H7 (cell line): ENCODE data around the gene HLF. TPM values are rescaled to one million over a fixed set of nuclear protein-coding genes. Genes with fewer than 3 reads are reported as not detected.

Source experiments
- DNase-seq: peaks from one replicate; pipeline ENCODE4 v3.0.0; 2012
- H3K27me3 ChIP-seq: 2 replicates; pipeline ENCODE4 v1.6.0; 2011; ENCODE audit warnings: mild to moderate bottlenecking, low read length; ENCODE audit not compliant: control insufficient read depth, insufficient read depth
- H3K36me3 ChIP-seq: replicated peaks from 2 replicates; pipeline ENCODE4 v1.5.1; 2011; ENCODE audit warnings: low read length; ENCODE audit not compliant: control insufficient read depth, insufficient read depth
- H3K4me3 ChIP-seq: 2 replicates; pipeline ENCODE4 v1.5.1; 2011; ENCODE audit warnings: low read depth, mild to moderate bottlenecking, control low read depth, low read length, moderate library complexity; ENCODE audit not compliant: insufficient read depth
- total RNA-seq: library from RNA; depleted of rRNA; stranded (reverse); fragments of >200 nt; shearing (Covaris generic); gene quantifications from 2 replicates; pipeline ENCODE4 v1.2.3, GENCODE V29; 2014; rRNA removed

The HLF gene, protein sequence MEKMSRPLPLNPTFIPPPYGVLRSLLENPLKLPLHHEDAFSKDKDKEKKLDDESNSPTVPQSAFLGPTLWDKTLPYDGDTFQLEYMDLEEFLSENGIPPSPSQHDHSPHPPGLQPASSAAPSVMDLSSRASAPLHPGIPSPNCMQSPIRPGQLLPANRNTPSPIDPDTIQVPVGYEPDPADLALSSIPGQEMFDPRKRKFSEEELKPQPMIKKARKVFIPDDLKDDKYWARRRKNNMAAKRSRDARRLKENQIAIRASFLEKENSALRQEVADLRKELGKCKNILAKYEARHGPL
- total RNA-seq: 0.22 and 0.55 TPM in 2 replicates

GRCh38 chr17:55264645-55265298 is at the start of gene HLF:
HLF (plus strand) TSS chr17:55264960; CDS start chr17:55265485, 525 bp downstream.
- Histone ChIP-seq H3K4me3 (peak within 1 kb of the TSS; percentile 35), H3K36me3 (no peaks in the 10 kb centered on the region), H3K27me3 (peaks cover 65% of the 10 kb centered on the region)
- DNase-seq: peak; percentile 94

GRCh38 chr17:55215711-55216110 is 49.0 kb upstream of the HLF start:
- Histone ChIP-seq H3K4me3 (no peak overlapping the region), H3K27me3 (no peaks in the 10 kb centered on the region), H3K36me3 (no peaks in the 10 kb centered on the region)
- DNase-seq: no peak

- DNase-seq: no peak
- Histone ChIP-seq H3K4me3 (no peak overlapping the region), H3K36me3 (no peaks in the 10 kb centered on the region), H3K27me3 (no peaks in the 10 kb centered on the region)
These were observed 47.9 kb upstream of the HLF start for GRCh38 chr17:55216888-55217287.

DNA sequence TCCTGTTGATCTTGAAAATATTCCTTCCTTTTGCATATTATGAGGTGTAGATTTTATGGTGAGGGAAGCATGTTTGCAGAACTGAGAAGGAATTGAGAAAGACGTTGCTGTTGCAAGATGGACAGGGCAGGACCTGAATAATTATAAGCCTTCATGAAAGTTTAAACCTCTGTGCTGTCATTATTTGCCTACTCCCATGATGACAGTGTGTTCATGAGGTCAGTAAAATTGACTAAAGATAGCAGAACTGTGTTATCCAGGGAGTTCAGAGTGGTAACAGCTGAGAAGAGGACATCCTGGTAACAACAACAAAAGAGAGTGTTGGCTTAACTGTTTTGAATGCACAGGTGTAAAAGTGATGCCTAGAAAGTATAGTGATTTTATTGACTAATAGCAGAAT is 45.3 kb upstream of the HLF start:
- no peak for DNase-seq
- Histone ChIP-seq H3K36me3 (no peaks in the 10 kb centered on the region), H3K4me3 (no peak overlapping the region), H3K27me3 (no peaks in the 10 kb centered on the region)

- DNase-seq: no peak
These were observed 44.8 kb upstream of the HLF start for GRCh38 chr17:55219934-55220333.

DNA sequence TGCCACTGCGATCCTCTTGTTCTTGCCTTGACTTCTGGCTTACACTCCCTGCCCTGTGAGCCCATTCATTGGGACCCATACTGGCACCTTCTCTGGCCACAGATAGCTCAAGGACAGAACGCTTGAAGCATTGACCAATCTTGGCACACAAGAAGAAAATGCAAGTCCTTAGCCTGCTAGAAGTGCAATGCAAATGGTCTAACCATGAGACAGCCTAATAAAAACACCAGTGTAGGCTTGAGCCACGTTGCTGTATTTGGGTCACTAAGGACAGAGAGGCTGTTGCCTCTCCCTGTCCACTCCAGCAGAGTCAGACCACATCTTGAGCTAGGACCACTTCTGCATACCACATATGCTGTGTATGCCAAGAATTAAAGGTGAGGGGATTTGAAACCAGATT is 41.2 kb upstream of the HLF start:
- Histone ChIP-seq H3K27me3 (no peaks in the 10 kb centered on the region), H3K36me3 (no peaks in the 10 kb centered on the region), H3K4me3 (no peak overlapping the region)
- no peak for DNase-seq

More at GRCh38 chr17:55219934-55220333, 44.8 kb upstream of the HLF start:
- Histone ChIP-seq H3K36me3 (no peaks in the 10 kb centered on the region), H3K27me3 (no peaks in the 10 kb centered on the region), H3K4me3 (no peak overlapping the region)

- no peaks in the 10 kb centered on the region for H3K36me3 ChIP-seq
- no peaks in the 10 kb centered on the region for H3K27me3 ChIP-seq
- no peak overlapping the region for H3K4me3 ChIP-seq
- DNase-seq: no peak
These were observed 40.0 kb upstream of the HLF start for GRCh38 chr17:55224746-55225145.

DNA sequence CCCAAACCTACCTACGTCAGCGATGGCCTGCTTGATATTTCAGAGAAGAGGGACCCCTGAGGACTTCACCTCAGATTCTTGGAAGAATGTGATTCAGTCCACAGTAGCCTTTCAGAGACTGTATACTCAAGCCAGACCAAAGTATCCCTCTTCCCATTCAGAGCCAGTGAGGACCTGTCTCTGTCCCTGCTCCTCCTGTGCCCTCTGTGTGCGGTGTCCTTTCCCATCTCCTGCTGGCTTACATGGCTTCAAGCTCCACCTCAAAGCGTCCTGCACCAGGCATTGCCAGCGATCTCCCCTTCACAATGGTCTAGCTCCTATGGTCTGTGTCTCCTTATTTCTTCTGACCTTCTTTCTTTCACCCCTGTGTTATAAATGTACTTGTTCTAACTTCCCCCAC is 39.5 kb upstream of the HLF start:
- no peak for DNase-seq
- no peaks in the 10 kb centered on the region for H3K36me3 ChIP-seq
- no peak overlapping the region for H3K4me3 ChIP-seq
- no peaks in the 10 kb centered on the region for H3K27me3 ChIP-seq

DNA sequence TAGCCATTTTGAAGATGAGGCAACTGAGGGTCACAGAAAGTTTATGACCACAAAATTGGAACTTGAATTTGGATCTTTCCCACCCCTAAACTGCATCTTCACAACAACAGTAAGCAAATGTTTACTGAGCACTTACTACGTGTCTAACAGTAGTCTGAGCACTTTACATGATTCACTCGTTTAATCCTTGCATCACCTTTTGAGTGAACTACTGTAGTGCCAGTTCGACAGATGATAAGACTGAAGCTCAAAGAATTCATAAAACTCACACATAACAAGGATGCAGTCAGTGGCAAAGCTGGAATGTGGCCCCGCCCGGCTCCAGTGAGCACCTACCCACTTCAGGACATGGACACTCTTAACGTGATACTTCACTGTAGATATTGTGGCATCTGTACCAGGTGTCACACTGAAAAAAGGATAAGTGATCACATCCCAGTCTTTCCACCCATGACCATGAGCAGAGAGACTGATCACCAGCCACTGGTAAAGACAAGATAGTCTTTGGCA is 36.0 kb upstream of the HLF start:
- DNase-seq: no peak
- Histone ChIP-seq H3K27me3 (no peaks in the 10 kb centered on the region), H3K36me3 (no peaks in the 10 kb centered on the region), H3K4me3 (no peak overlapping the region)

GRCh38 chr17:55229276-55229675 is 35.5 kb upstream of the HLF start:
- H3K27me3 ChIP-seq: no peaks in the 10 kb centered on the region
- H3K4me3 ChIP-seq: no peak overlapping the region
- H3K36me3 ChIP-seq: no peaks in the 10 kb centered on the region
- no peak for DNase-seq

DNA sequence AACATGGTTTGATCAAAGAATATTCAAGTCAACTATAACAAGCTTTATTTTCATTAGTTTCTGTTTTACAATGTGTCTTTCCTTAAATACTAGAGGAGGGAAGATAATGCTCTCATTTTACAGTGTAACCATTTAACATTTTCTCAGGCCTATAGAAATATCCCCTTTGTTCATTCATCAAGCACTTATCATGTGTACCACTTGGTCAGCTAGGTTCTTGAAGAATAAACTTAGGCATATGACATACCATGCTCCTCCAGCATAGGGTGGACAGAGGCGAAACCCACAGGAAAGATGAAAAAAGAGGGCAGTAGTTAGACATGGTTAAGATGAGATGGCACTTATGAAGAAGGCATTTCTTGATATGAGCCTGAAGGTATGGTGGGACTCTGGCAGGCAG is 34.0 kb upstream of the HLF start:
- Histone ChIP-seq H3K36me3 (no peaks in the 10 kb centered on the region), H3K27me3 (no peaks in the 10 kb centered on the region), H3K4me3 (no peak overlapping the region)
- no peak for DNase-seq

- Histone ChIP-seq H3K4me3 (no peak overlapping the region), H3K27me3 (peaks cover 4% of the 10 kb centered on the region; the same call in 1 of the 2 replicates), H3K36me3 (no peaks in the 10 kb centered on the region)
- no peak for DNase-seq
These were observed 30.9 kb upstream of the HLF start for GRCh38 chr17:55233840-55234239.

DNA sequence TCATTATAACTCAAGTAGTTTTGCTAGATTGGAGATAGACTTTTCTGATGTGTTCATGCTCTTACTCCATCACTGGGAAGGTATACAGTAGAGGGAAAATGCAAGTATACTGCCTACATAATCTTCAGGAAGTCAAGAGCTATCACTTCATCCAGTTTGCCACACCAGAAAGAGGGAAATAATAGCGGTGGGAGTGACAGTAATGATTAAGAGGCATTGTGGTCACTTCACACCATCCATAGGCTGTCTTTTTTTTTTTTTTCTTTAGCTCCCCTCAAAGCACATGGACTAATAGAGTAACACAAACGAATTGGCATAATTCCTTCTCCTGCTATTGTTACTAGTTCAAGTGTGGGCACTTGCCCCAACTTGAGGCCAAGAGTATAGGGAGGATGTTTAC is 28.4 kb upstream of the HLF start:
- DNase-seq: no peak
- H3K27me3 ChIP-seq: peaks cover 7% of the 10 kb centered on the region
- no peaks in the 10 kb centered on the region for H3K36me3 ChIP-seq
- H3K4me3 ChIP-seq: no peak overlapping the region

GRCh38 chr17:55237268-55237667 is 27.5 kb upstream of the HLF start:
- Histone ChIP-seq H3K36me3 (no peaks in the 10 kb centered on the region), H3K27me3 (peaks cover 7% of the 10 kb centered on the region), H3K4me3 (no peak overlapping the region)
- no peak for DNase-seq

GRCh38 chr17:55237841-55238178 is 26.9 kb upstream of the HLF start:
- peak overlapping the region; percentile 55 for H3K4me3 ChIP-seq
- peaks cover 7% of the 10 kb centered on the region for H3K27me3 ChIP-seq
- no peaks in the 10 kb centered on the region for H3K36me3 ChIP-seq
- no peak for DNase-seq
